Measurements from ENCODE around the gene HBG1. TPM values are rescaled to one million over a fixed set of nuclear protein-coding genes. Genes with fewer than 3 reads are reported as not detected.

HBG1 gene
- total RNA-seq, 1 donor from 2014 or later: not detected

DNA sequence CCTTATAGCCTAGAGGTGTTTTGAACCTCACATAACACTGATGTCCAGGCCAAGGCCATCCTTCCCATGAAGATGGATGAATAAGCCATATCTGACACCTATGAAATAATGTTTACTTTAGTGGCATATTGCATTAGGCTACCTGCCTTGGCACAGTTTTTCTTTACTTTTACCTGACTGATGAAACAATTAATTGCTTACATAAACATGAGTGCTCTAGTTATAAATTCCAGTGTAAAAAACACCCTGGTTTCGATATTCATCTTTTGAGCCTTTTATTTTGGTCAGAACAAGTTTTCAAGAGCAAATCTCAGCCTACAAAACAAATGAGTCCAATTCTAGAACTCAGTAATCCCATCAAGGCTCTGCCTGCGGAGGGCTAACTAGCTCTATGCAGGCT, 27.0 kb upstream of the HBG1 start:
- DNase-seq (ENCODE audit: low spot score, unreplicated experiment): no peak
- no peak overlapping the region for H3K4me3 Mint-ChIP-seq (ENCODE audit: low read depth)
- no peaks in the 10 kb centered on the region for H3K36me3 Mint-ChIP-seq (ENCODE audit: insufficient read depth)
- peaks cover 8% of the 10 kb centered on the region for H3K4me1 Mint-ChIP-seq (ENCODE audit: low read depth)
- TF ChIP-seq, protein P1, sequence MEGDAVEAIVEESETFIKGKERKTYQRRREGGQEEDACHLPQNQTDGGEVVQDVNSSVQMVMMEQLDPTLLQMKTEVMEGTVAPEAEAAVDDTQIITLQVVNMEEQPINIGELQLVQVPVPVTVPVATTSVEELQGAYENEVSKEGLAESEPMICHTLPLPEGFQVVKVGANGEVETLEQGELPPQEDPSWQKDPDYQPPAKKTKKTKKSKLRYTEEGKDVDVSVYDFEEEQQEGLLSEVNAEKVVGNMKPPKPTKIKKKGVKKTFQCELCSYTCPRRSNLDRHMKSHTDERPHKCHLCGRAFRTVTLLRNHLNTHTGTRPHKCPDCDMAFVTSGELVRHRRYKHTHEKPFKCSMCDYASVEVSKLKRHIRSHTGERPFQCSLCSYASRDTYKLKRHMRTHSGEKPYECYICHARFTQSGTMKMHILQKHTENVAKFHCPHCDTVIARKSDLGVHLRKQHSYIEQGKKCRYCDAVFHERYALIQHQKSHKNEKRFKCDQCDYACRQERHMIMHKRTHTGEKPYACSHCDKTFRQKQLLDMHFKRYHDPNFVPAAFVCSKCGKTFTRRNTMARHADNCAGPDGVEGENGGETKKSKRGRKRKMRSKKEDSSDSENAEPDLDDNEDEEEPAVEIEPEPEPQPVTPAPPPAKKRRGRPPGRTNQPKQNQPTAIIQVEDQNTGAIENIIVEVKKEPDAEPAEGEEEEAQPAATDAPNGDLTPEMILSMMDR (IDR thresholded peaks at IDR 0.05; ENCODE audit: unreplicated experiment): no peak
- no peaks in the 10 kb centered on the region for H3K9me3 Mint-ChIP-seq (ENCODE audit: low read depth)
- no peak overlapping the region for H3K27ac Mint-ChIP-seq
- H3K27me3 Mint-ChIP-seq: no peaks in the 10 kb centered on the region

DNA sequence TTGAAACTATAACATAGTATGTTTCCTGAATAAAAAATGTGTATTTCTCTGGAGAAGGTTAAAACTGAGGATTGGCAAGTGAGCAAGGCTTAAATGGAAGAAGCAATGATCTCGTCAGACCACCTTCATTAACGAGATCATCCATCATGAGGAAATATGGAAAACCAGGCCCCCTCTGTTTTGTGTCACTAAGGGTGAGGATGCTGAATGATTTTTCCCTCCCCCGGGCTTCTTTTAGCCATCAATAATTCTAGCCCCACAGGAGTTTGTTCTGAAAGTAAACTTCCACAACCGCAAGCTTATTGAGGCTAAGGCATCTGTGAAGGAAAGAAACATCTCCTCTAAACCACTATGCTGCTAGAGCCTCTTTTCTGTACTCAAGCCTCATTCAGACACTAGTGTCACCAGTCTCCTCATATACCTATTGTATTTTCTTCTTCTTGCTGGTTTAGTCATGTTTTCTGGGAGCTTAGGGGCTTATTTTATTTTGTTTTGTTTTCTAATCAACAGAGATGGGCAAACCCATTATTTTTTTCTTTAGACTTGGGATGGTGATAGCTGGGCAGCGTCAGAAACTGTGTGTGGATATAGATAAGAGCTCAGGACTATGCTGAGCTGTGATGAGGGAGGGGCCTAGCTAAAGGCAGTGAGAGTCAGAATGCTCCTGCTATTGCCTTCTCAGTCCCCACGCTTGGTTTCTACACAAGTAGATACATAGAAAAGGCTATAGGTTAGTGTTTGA, 25.9 kb upstream of the HBG1 start:
- DNase-seq (ENCODE audit: low spot score, unreplicated experiment): no peak
- TF ChIP-seq, protein P1 (IDR thresholded peaks at IDR 0.05; ENCODE audit: unreplicated experiment): no peak
- no peaks in the 10 kb centered on the region for H3K9me3 Mint-ChIP-seq (ENCODE audit: low read depth)
- H3K4me1 Mint-ChIP-seq (ENCODE audit: low read depth): peaks cover 7% of the 10 kb centered on the region
- no peak overlapping the region for H3K27ac Mint-ChIP-seq
- H3K36me3 Mint-ChIP-seq (ENCODE audit: insufficient read depth): no peaks in the 10 kb centered on the region
- no peaks in the 10 kb centered on the region for H3K27me3 Mint-ChIP-seq
- H3K4me3 Mint-ChIP-seq (ENCODE audit: low read depth): no peak overlapping the region

DNA sequence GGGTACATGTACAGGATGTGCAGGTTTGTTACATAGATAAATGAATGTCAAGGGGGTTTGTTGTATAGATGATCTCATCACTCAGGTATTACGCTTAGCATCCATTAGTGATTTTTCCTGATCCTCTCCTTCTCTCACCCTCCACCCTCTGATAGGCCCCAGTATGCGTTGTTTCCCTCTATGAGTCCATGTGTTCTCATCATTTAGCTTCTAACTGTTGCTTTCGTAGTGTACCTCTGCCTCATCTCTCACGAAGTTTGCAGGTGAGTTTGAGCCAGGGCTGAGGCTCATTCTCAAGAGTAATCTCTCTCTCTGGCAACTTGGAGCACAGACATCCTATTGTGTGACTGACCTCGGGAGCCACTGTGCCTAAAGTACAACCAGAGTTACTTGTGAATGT, 24.7 kb upstream of the HBG1 start:
- no peak overlapping the region for H3K27ac Mint-ChIP-seq
- no peak overlapping the region for H3K4me3 Mint-ChIP-seq (ENCODE audit: low read depth)
- TF ChIP-seq, protein P1 (IDR thresholded peaks at IDR 0.05; ENCODE audit: unreplicated experiment): no peak
- H3K27me3 Mint-ChIP-seq: no peaks in the 10 kb centered on the region
- peaks cover 7% of the 10 kb centered on the region for H3K4me1 Mint-ChIP-seq (ENCODE audit: low read depth)
- no peak for DNase-seq (ENCODE audit: low spot score, unreplicated experiment)
- no peaks in the 10 kb centered on the region for H3K36me3 Mint-ChIP-seq (ENCODE audit: insufficient read depth)
- H3K9me3 Mint-ChIP-seq (ENCODE audit: low read depth): no peaks in the 10 kb centered on the region

DNA sequence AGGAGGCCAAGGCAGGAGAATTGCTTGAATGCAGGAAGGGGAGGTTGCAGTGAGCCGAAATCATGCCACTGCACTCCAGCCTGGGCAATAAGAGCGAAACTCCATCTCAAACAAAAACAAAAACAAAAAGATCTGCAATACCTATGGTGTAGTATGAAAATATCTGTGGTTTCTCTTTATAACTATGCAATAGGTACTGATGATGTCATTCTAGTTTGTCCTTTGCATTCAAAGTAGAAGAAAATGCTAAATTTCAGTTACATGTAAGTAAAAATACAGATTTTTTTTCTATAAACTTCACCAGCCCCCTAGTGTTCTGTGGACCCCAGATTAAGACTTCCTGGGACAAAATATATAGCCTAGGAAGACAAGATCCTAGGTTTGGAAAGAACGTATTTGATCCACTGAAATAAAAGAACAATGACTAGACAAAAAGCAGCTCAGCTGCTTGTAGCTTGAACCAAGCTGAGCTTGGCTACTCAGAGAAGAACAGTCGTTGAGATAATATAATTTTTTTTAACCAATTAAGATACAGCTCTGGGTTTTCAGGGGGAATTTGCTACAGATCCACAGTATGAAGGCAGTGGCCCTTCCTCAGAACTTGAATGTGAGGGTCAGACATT, 22.8 kb upstream of the HBG1 start:
- TF ChIP-seq, protein P1 (IDR thresholded peaks at IDR 0.05; ENCODE audit: unreplicated experiment): no peak
- H3K27me3 Mint-ChIP-seq: no peaks in the 10 kb centered on the region

DNA sequence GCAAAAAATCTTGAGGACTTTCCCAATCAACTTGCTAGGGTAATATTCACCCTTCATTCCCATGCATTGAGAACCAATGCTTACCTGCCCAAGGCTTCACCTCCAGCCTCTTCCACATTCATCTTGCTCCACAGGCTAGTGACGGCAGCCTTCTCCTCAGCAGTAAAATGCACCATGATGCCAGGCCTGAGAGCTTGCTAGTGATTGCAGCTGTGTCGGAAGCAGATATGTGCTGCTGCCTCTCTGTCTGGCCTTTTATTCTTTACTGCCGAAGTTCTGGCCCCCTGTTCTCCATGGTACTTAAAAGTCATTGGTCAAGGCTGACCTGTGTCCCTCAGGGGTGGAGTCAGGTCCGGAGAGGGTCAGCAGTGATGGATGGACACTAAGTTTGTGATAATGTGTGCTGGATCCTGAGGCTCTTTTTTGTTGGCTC, 20.1 kb upstream of the HBG1 start, which contains the start of gene HBE1:
TSS of gene HBE1 (minus strand) at position 231 of the 433 bp plus-strand sequence. CDS start at position 176, 55 bp downstream.
- Mint-ChIP-seq H3K4me1 (ENCODE audit: low read depth) (peaks cover 4% of the 10 kb centered on the region), H3K27ac (no peak within 1 kb of the TSS), H3K27me3 (no peaks in the 10 kb centered on the region), H3K36me3 (ENCODE audit: insufficient read depth) (no peaks in the 10 kb centered on the region), H3K9me3 (ENCODE audit: low read depth) (no peaks in the 10 kb centered on the region), H3K4me3 (ENCODE audit: low read depth) (no peak within 1 kb of the TSS)
- TF ChIP-seq, protein P1 (IDR thresholded peaks at IDR 0.05; ENCODE audit: unreplicated experiment): no peak
- DNase-seq (ENCODE audit: low spot score, unreplicated experiment): no peak

More for the DNA sequence above, 22.8 kb upstream of the HBG1 start:
- Mint-ChIP-seq H3K36me3 (ENCODE audit: insufficient read depth) (no peaks in the 10 kb centered on the region), H3K4me1 (ENCODE audit: low read depth) (peaks cover 7% of the 10 kb centered on the region), H3K9me3 (ENCODE audit: low read depth) (no peaks in the 10 kb centered on the region), H3K27ac (no peak overlapping the region), H3K4me3 (ENCODE audit: low read depth) (no peak overlapping the region)
- no peak for DNase-seq (ENCODE audit: low spot score, unreplicated experiment)

Measured in progenitor cell of endocrine pancreas (in vitro differentiated cells).